ENCODE results near the gene RAB3B.

Gene RAB3B

GRCh38 chr1:51867479-51868232 lies 122.8 kb downstream of the RAB3B start:
- DNase-seq: no peak

GRCh38 chr1:51863384-51863783 lies 127.1 kb downstream of the RAB3B start:
- no peak for DNase-seq

- no peak for DNase-seq
Observed at GRCh38 chr1:51861669-51862068, 128.8 kb downstream of the RAB3B start.

- no peak for DNase-seq
Observed at GRCh38 chr1:51859735-51860134, 130.8 kb downstream of the RAB3B start.

GRCh38 chr1:51859333-51859732 lies 131.2 kb downstream of the RAB3B start:
- DNase-seq: no peak

DNA sequence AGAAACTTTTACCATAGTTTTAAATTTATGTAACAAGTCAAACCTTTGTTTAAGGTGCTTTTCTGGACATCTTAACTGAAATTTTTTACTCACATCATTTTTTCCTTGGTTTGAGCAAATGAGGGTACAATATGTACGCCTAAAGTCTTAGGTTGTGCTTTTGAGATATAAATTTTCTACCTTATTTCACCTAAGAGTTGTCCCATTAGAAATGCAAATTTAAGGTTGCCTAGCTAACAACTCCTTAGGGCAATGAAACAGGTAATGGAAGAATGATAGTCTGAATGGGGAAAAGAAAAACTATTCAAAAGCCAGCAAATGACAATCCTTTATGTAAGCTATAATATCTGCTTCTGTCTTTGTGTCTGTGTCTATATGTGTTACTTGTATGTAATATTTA lies 131.6 kb downstream of the RAB3B start:
- no peak for DNase-seq

Measured in activated naive CD4-positive, alpha-beta T cell treated with anti-CD3 and anti-CD28 coated beads, Interleukin-2, amount 50 U/mL, for 16 hours (primary cell).